Spleen (tissue), 11 donors: ENCODE data around the gene UNC13A. TPM values are rescaled to one million over a fixed set of nuclear protein-coding genes. Genes with fewer than 3 reads are reported as not detected.

Experiments used
- DNase-seq: peaks from one replicate; pipeline ENCODE4 v3.0.0-alpha.2; 2020
- H3K27ac ChIP-seq, 8 donors: fragments of 200-600 bp; sonication (generic) in 7 of 8; 1 replicate in 4 of 8; 2 replicates in 4 of 8; pipeline versions ENCODE4 v1.5.0 to v1.8.0; 2016 to 2021; ENCODE audit warnings: inconsistent platforms in 4 of 8, mild to moderate bottlenecking in 4 of 8, moderate library complexity in 1 of 8
- H3K27me3 ChIP-seq, 7 donors: fragments of 200-600 bp; sonication (generic) in 6 of 7; replicated peaks in 1 of 7; 1 replicate in 4 of 7; 2 replicates in 3 of 7; pipeline versions ENCODE4 v1.5.0 to v1.8.0; 2016 to 2021; ENCODE audit warnings: inconsistent platforms in 3 of 7, mild to moderate bottlenecking in 1 of 7
- H3K36me3 ChIP-seq, 6 donors: fragments of 200-600 bp; sonication (generic) in 5 of 6; 1 replicate in 4 of 6; 2 replicates in 2 of 6; pipeline versions ENCODE4 v1.5.0 to v1.8.0; 2016 to 2021; ENCODE audit warnings: inconsistent platforms in 2 of 6
- H3K4me1 ChIP-seq, 6 donors: fragments of 200-600 bp; sonication (generic) in 5 of 6; 1 replicate in 3 of 6; 2 replicates in 3 of 6; pipeline versions ENCODE4 v1.5.0 to v1.8.0; 2016 to 2021; ENCODE audit warnings: inconsistent platforms in 3 of 6
- H3K4me3 ChIP-seq, 8 donors: fragments of 200-600 bp; sonication (generic) in 7 of 8; 1 replicate in 4 of 8; 2 replicates in 4 of 8; pipeline versions ENCODE4 v1.5.0 to v1.8.0; 2016 to 2021; ENCODE audit warnings: inconsistent platforms in 4 of 8, mild to moderate bottlenecking in 4 of 8, moderate library complexity in 2 of 8
- H3K9me3 ChIP-seq, 8 donors: fragments of 200-600 bp; sonication (generic) in 7 of 8; 1 replicate in 4 of 8; 2 replicates in 4 of 8; pipeline versions ENCODE4 v1.5.0 to v1.8.0; 2016 to 2021; ENCODE audit warnings: inconsistent platforms in 4 of 8
- POLR2A ChIP-seq, 3 donors: fragments of 450-650 bp; IDR thresholded peaks; one replicate each; pipeline ENCODE4 v1.5.1; 2017; ENCODE audit warnings: antibody characterized with exemption in 3 of 3, mild to moderate bottlenecking in 1 of 3
- POLR2AphosphoS5 ChIP-seq, 3 donors: sonication (generic); formaldehyde crosslinking; IDR thresholded peaks; one replicate each; pipeline ENCODE4 v1.5.1; 2017; ENCODE audit warnings: antibody characterized with exemption in 3 of 3
- WGBS, 5 donors: extraction: QIAGEN DNeasy Blood & Tissue Kit in 3 of 5; methylation state at CpG; one replicate each; pipeline versions ENCODE4 v1.1.5 to v1.1.7; 2013 to 2018; 5-methylcytosine and 5-hydroxymethylcytosine counted together
- intact Hi-C: fragments of 100-400 bp; cut with DNase I; formaldehyde crosslinking; loops from one replicate; pipeline ENCODE4 v1.15.0; 2023; ENCODE audit warnings: low total_unique reads
- polyA plus RNA-seq, 3 donors: library from polyadenylated mRNA; stranded (reverse); fragments of 200-250 nt; gene quantifications; one replicate each; pipeline ENCODE4 v1.2.1, GENCODE V29; 2013
- total RNA-seq, 7 donors: library from RNA; depleted of rRNA in 3 of 7; stranded (reverse); fragments of >200 nt in 3 of 7; fragmentation: NEBNext Ultra II Directional in 4 of 7; extraction: Animal tissue kit (Norgen Biotek cat#: 25700) in 4 of 7; gene quantifications; one replicate each; pipeline versions ENCODE4 v1.1.0 to v1.2.1, GENCODE V29; 2016 to 2021
- TF ChIP-seq, protein P1 (sequence below), 11 experiments: fragments of 200-600 bp in 7 of 11; fragments of 450-650 bp in 4 of 11; sonication (generic) in 4 of 11; IDR thresholded peaks in 8 of 11; conservative IDR thresholded peaks in 3 of 11; 1 replicate in 7 of 11; 2 replicates in 4 of 11; pipeline versions ENCODE4 v1.4.0 to v1.8.0; 2016 to 2021; ENCODE audit warnings: antibody characterized with exemption in 11 of 11, inconsistent platforms in 4 of 11, mild to moderate bottlenecking in 1 of 11
- donor health status: healthy with polysubstance abuse.
- donor health status: DM: no; HTN: no; CAD: no; lungs with moderate emphysema.
- donor health status: DM: no; HTN: no; CAD: no.
- donor health status: Bipolar disorder and iron deficiency.
- donor health status: healthy.
- donor health status: DM: no; HTN: no; CAD: no.
- donor health status: DM: yes; HTN: yes; CAD: no.

Gene UNC13A
- total and polyA plus RNA-seq, 10 donors, result 0.73 to 10.7 (median 5.0) TPM

DNA sequence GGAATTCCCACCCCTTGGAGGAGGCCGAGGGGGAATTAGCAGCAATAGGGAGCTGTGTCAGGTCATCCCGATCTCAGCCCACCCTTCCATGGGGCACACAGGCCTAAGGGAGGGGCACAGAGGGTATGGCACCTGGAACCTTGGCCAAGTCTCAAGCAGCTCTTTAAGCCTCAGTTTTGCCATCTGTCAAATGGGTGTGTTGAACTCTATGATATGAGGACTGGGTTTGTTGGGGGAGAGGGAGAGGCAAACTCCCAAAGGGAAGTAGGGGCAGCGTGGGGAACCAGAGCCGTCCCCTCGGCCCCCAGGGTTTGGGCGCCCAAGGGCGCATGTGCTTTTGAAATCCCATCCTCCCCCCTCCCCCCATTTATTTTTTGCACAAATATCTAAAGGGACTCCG, 83.0 kb downstream of the UNC13A start:
- 77 to 92% (median 88%) methylated on average over 7 to 8 of the region's 8 CpGs for WGBS, 5 donors

DNA sequence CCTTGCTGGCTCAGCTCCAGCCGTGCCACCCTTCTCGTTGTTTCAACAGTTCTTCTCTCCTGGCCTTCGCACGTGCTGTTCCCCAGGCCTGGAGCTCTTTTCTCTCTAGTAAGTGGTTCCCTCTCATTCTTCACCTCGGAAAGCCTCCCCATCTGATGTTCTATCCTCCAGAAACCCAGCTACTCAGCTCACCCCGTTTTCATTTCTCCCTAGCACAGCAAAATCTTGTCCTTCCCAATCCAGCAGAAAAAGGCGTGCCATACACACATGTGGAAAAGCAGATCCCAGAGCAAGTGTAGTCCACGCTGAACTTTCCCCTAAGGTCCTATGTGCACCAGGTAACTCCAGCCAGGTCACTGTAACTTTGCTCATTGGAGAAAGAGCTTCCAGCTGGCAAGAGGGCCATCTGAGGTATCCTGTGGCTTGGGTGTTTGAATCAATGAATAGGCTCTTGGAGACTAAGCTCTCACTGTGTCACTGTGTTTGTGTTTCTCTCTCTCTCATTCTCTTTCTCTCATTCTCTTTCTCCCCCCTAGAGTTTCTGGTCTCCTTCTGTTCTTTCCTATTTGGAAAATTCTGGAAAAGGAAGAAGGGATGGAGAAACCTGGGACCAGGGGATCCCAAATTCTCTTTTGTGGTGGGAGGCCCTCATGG, 83.7 kb downstream of the UNC13A start:
- no peaks in the 10 kb centered on the region for H3K9me3 ChIP-seq
- H3K27me3 ChIP-seq, result peaks cover 0 to 55% (median 2%) of the 10 kb centered on the region in 7 donors
- no peak for DNase-seq
- TF ChIP-seq POLR2A (IDR thresholded peaks at IDR 0.05), result no peak
- TF ChIP-seq, protein P1, sequence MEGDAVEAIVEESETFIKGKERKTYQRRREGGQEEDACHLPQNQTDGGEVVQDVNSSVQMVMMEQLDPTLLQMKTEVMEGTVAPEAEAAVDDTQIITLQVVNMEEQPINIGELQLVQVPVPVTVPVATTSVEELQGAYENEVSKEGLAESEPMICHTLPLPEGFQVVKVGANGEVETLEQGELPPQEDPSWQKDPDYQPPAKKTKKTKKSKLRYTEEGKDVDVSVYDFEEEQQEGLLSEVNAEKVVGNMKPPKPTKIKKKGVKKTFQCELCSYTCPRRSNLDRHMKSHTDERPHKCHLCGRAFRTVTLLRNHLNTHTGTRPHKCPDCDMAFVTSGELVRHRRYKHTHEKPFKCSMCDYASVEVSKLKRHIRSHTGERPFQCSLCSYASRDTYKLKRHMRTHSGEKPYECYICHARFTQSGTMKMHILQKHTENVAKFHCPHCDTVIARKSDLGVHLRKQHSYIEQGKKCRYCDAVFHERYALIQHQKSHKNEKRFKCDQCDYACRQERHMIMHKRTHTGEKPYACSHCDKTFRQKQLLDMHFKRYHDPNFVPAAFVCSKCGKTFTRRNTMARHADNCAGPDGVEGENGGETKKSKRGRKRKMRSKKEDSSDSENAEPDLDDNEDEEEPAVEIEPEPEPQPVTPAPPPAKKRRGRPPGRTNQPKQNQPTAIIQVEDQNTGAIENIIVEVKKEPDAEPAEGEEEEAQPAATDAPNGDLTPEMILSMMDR (IDR thresholded peaks at IDR 0.05 in 8 of 11, conservative IDR thresholded peaks at IDR 0.05 in 3 of 11), result no peak
- TF ChIP-seq POLR2AphosphoS5 (IDR thresholded peaks at IDR 0.05), result no peak
- H3K36me3 ChIP-seq, result no peaks in the 10 kb centered on the region
- peaks cover 0 to 33% (median 16%) of the 10 kb centered on the region in 6 donors for H3K4me1 ChIP-seq
- H3K27ac ChIP-seq, result no peak overlapping the region
- no peak overlapping the region for H3K4me3 ChIP-seq
- intact Hi-C loops, result no loop called here
- 61 to 82% (median 74%) methylated on average over 8 of the region's 8 CpGs for WGBS, 5 donors

More for the DNA sequence above, 83.0 kb downstream of the UNC13A start:
- DNase-seq, result no peak
- H3K4me3 ChIP-seq, result peak overlapping the region in 2 of 8 donors; percentile 35 to 72
- TF ChIP-seq POLR2AphosphoS5 (IDR thresholded peaks at IDR 0.05) (no peak), POLR2A (IDR thresholded peaks at IDR 0.05) (no peak)
- TF ChIP-seq, protein P1 (IDR thresholded peaks at IDR 0.05 in 8 of 11, conservative IDR thresholded peaks at IDR 0.05 in 3 of 11), result no peak
- no peaks in the 10 kb centered on the region for H3K36me3 ChIP-seq
- intact Hi-C loops, result no loop called here
- H3K27me3 ChIP-seq, result peaks cover 0 to 55% (median 2%) of the 10 kb centered on the region in 7 donors
- H3K9me3 ChIP-seq, result no peaks in the 10 kb centered on the region
- peaks cover 0 to 33% (median 17%) of the 10 kb centered on the region in 6 donors for H3K4me1 ChIP-seq
- no peak overlapping the region for H3K27ac ChIP-seq

GRCh38 chr19:17602872-17603510, 85.2 kb downstream of the UNC13A start:
- 55 to 68% (median 59%) methylated on average over 7 of the region's 7 CpGs for WGBS, 5 donors
- H3K36me3 ChIP-seq, result no peaks in the 10 kb centered on the region
- TF ChIP-seq POLR2A (IDR thresholded peaks at IDR 0.05), result no peak
- TF ChIP-seq, protein P1 (IDR thresholded peaks at IDR 0.05 in 8 of 11, conservative IDR thresholded peaks at IDR 0.05 in 3 of 11), result no peak
- TF ChIP-seq POLR2AphosphoS5 (IDR thresholded peaks at IDR 0.05), result no peak
- H3K27ac ChIP-seq, result no peak overlapping the region
- no peak for DNase-seq
- no peaks in the 10 kb centered on the region for H3K9me3 ChIP-seq
- peaks cover 0 to 33% (median 16%) of the 10 kb centered on the region in 6 donors for H3K4me1 ChIP-seq
- intact Hi-C loops, result no loop called here
- H3K27me3 ChIP-seq, result peaks cover 0 to 55% (median 2%) of the 10 kb centered on the region in 7 donors
- no peak overlapping the region for H3K4me3 ChIP-seq

DNA sequence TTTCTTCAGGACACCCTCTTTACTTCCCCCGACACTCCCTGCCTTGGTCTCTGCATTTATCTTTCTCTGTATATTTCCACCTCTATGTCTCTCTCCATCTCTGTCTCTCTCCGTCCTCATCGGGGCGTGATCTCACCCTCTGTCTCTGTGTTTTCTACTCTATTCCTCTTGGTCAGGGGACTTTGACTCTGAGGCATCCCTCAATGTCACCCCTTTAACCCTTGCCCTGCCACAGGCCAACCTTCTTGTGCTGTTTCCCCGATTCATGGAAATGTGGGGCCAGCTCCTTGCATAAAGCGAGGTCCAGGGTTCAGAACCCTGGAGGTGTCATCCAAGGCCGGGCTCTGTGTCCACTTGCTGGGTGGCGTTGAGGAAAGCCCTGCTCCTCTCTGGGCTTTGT, 85.9 kb downstream of the UNC13A start:
- peaks cover 0 to 55% (median 2%) of the 10 kb centered on the region in 7 donors for H3K27me3 ChIP-seq
- no peak overlapping the region for H3K27ac ChIP-seq
- 51 to 67% (median 59%) methylated on average over 8 of the region's 8 CpGs for WGBS, 5 donors
- no peaks in the 10 kb centered on the region for H3K36me3 ChIP-seq
- H3K4me3 ChIP-seq, result no peak overlapping the region
- TF ChIP-seq POLR2AphosphoS5 (IDR thresholded peaks at IDR 0.05) (no peak), POLR2A (IDR thresholded peaks at IDR 0.05) (no peak)
- TF ChIP-seq, protein P1 (IDR thresholded peaks at IDR 0.05 in 8 of 11, conservative IDR thresholded peaks at IDR 0.05 in 3 of 11), result no peak
- H3K4me1 ChIP-seq, result peaks cover 0 to 33% (median 16%) of the 10 kb centered on the region in 6 donors
- intact Hi-C loops, result no loop called here
- DNase-seq, result no peak
- H3K9me3 ChIP-seq, result no peaks in the 10 kb centered on the region
